SK-N-SH (cell line): ENCODE data around the gene PCSK5.

ENCODE experiments used
- CTCF ChIP-seq: fragments of 200-600 bp; sonication (generic); IDR thresholded peaks from 2 replicates; pipeline ENCODE4 v1.6.1; 2017; ENCODE audit warnings: antibody characterized with exemption, mild to moderate bottlenecking, moderate library complexity
- RXRA ChIP-seq: IDR thresholded peaks from 2 replicates; pipeline ENCODE4 v1.4.0; 2012; ENCODE audit warnings: low read depth, mild to moderate bottlenecking, borderline replicate concordance

DNA sequence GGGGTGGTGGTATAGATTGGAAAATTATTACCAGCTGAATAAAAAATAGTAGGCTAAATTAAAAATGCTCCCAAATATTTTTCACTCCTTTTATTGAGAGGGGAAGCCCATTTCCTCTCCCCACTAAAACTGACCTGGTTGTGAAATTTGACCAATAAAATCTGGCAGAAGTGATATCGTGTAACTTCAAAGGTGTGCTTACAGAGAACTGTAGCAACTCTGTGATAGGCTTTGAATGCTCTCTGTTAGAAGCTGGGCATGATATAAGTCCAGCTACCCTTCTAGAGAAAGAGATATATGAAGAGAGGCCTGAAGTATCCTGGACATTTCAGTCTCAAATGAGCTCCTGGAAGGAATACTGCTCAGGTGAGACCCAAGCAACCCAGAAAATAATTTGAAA, 513.9 kb downstream of the PCSK5 start:
- no peak for TF ChIP-seq RXRA
- TF ChIP-seq CTCF, result no peak
